CD14-positive monocyte (primary cell): ENCODE measurements around the gene ZAP70. TPM values are rescaled to one million over a fixed set of nuclear protein-coding genes. Genes with fewer than 3 reads are reported as not detected.

ENCODE experiments used
- DNase-seq, 3 donors: peaks; one replicate each; pipeline ENCODE4 v3.0.0-alpha.2; 2011 to 2022
- H2AFZ ChIP-seq: 2 replicates; pipeline ENCODE4 v1.6.0; 2012; ENCODE audit warnings: mild to moderate bottlenecking, low read depth, low read length, inconsistent platforms; ENCODE audit not compliant: insufficient read depth, poor library complexity, severe bottlenecking
- H3K27ac ChIP-seq, 2 donors: 1 replicate in 1 of 2; 2 replicates in 1 of 2; pipeline ENCODE4 v1.5.1; 2012 to 2013; ENCODE audit warnings: low read length in 2 of 2, control low read depth in 1 of 2, inconsistent platforms in 1 of 2, low read depth in 1 of 2, mild to moderate bottlenecking in 1 of 2
- H3K27me3 ChIP-seq, 2 donors: one replicate each; pipeline versions ENCODE4 v1.6.0 to v1.6.1; 2011 to 2013; ENCODE audit warnings: low read length in 2 of 2; ENCODE audit not compliant: control insufficient read depth in 2 of 2, insufficient read depth in 2 of 2
- H3K36me3 ChIP-seq, 2 donors: replicated peaks in 1 of 2; 1 replicate in 1 of 2; 2 replicates in 1 of 2; pipeline versions ENCODE4 v1.5.1 to v1.6.1; 2012 to 2013; ENCODE audit warnings: low read length in 2 of 2, control low read depth in 1 of 2, inconsistent platforms in 1 of 2, mild to moderate bottlenecking in 1 of 2; ENCODE audit not compliant: insufficient read depth in 2 of 2, control insufficient read depth in 1 of 2
- H3K4me1 ChIP-seq, 2 donors: 1 replicate in 1 of 2; 2 replicates in 1 of 2; pipeline versions ENCODE4 v1.5.1 to v1.6.1; 2012 to 2013; ENCODE audit warnings: low read length in 2 of 2, control low read depth in 1 of 2, inconsistent platforms in 1 of 2, mild to moderate bottlenecking in 1 of 2, moderate library complexity in 1 of 2; ENCODE audit not compliant: insufficient read depth in 2 of 2, control insufficient read depth in 1 of 2
- H3K4me2 ChIP-seq: replicated peaks from 2 replicates; pipeline ENCODE3; 2012; ENCODE audit warnings: low read length, moderate library complexity, mild to moderate bottlenecking; ENCODE audit not compliant: poor library complexity, severe bottlenecking; ENCODE audit errors: extremely low read depth
- H3K4me3 ChIP-seq, 3 experiments: fragments of 200-600 bp in 1 of 3; sonication (generic) in 1 of 3; replicated peaks in 1 of 3; 1 replicate in 2 of 3; 2 replicates in 1 of 3; pipeline ENCODE4 v1.5.1; 2011 to 2013; ENCODE audit warnings: low read length in 3 of 3, mild to moderate bottlenecking in 3 of 3, control low read depth in 2 of 3, low read depth in 2 of 3, inconsistent platforms in 1 of 3, moderate library complexity in 1 of 3
- H3K79me2 ChIP-seq: 2 replicates; pipeline ENCODE4 v1.6.0; 2012; ENCODE audit warnings: mild to moderate bottlenecking, control low read depth, inconsistent platforms, low read length, moderate library complexity; ENCODE audit not compliant: insufficient read depth
- H3K9ac ChIP-seq: 2 replicates; pipeline ENCODE4 v1.6.0; 2017; ENCODE audit warnings: low read length, mild to moderate bottlenecking; ENCODE audit not compliant: insufficient read depth, poor library complexity, severe bottlenecking
- H3K9me3 ChIP-seq, 2 donors: replicated peaks in 1 of 2; 1 replicate in 1 of 2; 2 replicates in 1 of 2; pipeline versions ENCODE4 v1.5.1 to v1.6.1; 2012 to 2013; ENCODE audit warnings: low read length in 2 of 2, control low read depth in 1 of 2; ENCODE audit not compliant: control insufficient read depth in 1 of 2, insufficient read depth in 1 of 2
- H4K20me1 ChIP-seq: 2 replicates; pipeline ENCODE4 v1.6.0; 2012; ENCODE audit warnings: mild to moderate bottlenecking, low read length, control low read depth, moderate library complexity; ENCODE audit not compliant: insufficient read depth
- H3K27ac Mint-ChIP-seq, 7 donors: one replicate each; pipeline ENCODE4 v1.8.0; 2020; ENCODE audit warnings: mild to moderate bottlenecking in 7 of 7, mixed read lengths in 7 of 7, moderate library complexity in 6 of 7, inconsistent platforms in 2 of 7
- H3K27me3 Mint-ChIP-seq, 3 donors: one replicate each; pipeline ENCODE4 v1.8.0; 2021 to 2022; ENCODE audit warnings: low read depth in 3 of 3, mild to moderate bottlenecking in 3 of 3, mixed read lengths in 3 of 3, moderate library complexity in 3 of 3, inconsistent platforms in 1 of 3
- H3K36me3 Mint-ChIP-seq, 2 donors: one replicate each; pipeline ENCODE4 v1.8.0; 2020; ENCODE audit warnings: mixed read lengths in 2 of 2, inconsistent platforms in 1 of 2, mild to moderate bottlenecking in 1 of 2
- H3K4me1 Mint-ChIP-seq: one replicate; pipeline ENCODE4 v1.8.0; 2020; ENCODE audit warnings: mild to moderate bottlenecking, mixed read lengths
- H3K4me3 Mint-ChIP-seq, 2 donors: one replicate each; pipeline ENCODE4 v1.8.0; 2020; ENCODE audit warnings: mild to moderate bottlenecking in 2 of 2, mixed read lengths in 2 of 2, moderate library complexity in 1 of 2
- H3K9me3 Mint-ChIP-seq, 7 donors: one replicate each; pipeline ENCODE4 v1.8.0; 2020 to 2022; ENCODE audit warnings: mixed read lengths in 7 of 7, mild to moderate bottlenecking in 6 of 7, moderate library complexity in 6 of 7, inconsistent platforms in 2 of 7
- WGBS: methylation state at CpG from one replicate; pipeline ENCODE4 v1.1.5; 2013; ENCODE audit warnings: missing lambda C conversion rate; ENCODE audit not compliant: insufficient coverage; 5-methylcytosine and 5-hydroxymethylcytosine counted together
- intact Hi-C, 2 donors: fragments of 100-400 bp; cut with micrococcal nuclease; formaldehyde crosslinking; loops; one replicate each; pipeline versions ENCODE4 v1.15.0 to v1.15.1; 2023
- polyA plus RNA-seq, 3 donors: library from polyadenylated mRNA; depleted of rRNA in 1 of 3; unstranded in 2 of 3; stranded (reverse) in 1 of 3; fragments of 300-500 nt in 2 of 3; fragments of >200 nt in 1 of 3; fragmentation: Illumina TruSeq in 2 of 3; gene quantifications; 1 replicate in 2 of 3; 2 replicates in 1 of 3; pipeline ENCODE4 v1.2.3, GENCODE V29; 2012 to 2021
- TF ChIP-seq, protein P1 (sequence below): fragments of 200-600 bp; IDR thresholded peaks from one replicate; pipeline ENCODE4 v1.8.0; 2022; ENCODE audit warnings: antibody characterized with exemption, mild to moderate bottlenecking

Gene ZAP70
- polyA plus RNA-seq, 3 donors: 0.30 to 0.69 (median 0.38) TPM

DNA sequence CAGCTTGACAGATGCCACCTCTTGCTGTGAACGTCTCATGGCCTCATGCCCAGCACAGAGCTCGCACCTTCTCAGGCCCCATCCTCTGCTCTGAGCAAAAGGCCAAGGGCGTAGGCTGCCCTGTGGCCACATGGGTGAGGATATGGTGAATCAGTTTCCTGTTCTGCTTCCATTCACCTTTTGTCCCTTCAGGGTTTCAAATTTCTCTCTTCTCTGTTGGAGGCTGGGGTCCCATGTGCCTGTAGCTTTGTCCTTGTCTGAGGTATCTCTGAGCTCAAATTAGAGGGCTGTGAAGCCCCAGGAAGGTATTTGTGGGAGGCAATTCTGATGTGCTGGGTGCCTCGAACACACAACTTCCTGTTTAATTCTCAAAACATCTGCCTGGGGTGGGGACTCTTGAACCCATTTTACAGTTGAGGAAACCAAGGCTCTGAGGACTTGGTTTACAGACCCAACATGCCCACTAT is 29.0 kb downstream of the ZAP70 start:
- H3K36me3 ChIP-seq: peaks cover 3 to 10% of the 10 kb centered on the region in 2 donors
- WGBS: 56% methylated on average over 2 of the region's 4 CpGs
- H4K20me1 ChIP-seq: no peaks in the 10 kb centered on the region
- DNase-seq: no peak
- no peak overlapping the region for H3K27ac ChIP-seq
- no peak overlapping the region for H3K4me3 ChIP-seq
- peaks cover 0 to 3% (median 0%) of the 10 kb centered on the region in 7 donors for H3K9me3 Mint-ChIP-seq
- TF ChIP-seq, protein P1, sequence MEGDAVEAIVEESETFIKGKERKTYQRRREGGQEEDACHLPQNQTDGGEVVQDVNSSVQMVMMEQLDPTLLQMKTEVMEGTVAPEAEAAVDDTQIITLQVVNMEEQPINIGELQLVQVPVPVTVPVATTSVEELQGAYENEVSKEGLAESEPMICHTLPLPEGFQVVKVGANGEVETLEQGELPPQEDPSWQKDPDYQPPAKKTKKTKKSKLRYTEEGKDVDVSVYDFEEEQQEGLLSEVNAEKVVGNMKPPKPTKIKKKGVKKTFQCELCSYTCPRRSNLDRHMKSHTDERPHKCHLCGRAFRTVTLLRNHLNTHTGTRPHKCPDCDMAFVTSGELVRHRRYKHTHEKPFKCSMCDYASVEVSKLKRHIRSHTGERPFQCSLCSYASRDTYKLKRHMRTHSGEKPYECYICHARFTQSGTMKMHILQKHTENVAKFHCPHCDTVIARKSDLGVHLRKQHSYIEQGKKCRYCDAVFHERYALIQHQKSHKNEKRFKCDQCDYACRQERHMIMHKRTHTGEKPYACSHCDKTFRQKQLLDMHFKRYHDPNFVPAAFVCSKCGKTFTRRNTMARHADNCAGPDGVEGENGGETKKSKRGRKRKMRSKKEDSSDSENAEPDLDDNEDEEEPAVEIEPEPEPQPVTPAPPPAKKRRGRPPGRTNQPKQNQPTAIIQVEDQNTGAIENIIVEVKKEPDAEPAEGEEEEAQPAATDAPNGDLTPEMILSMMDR: no peak
- no peak overlapping the region for H3K4me2 ChIP-seq
- no peaks in the 10 kb centered on the region for H3K79me2 ChIP-seq
- peak overlapping the region in 1 of 7 donors; percentile 16 for H3K27ac Mint-ChIP-seq
- H3K9ac ChIP-seq: no peak overlapping the region
- no peaks in the 10 kb centered on the region for H3K27me3 ChIP-seq
- intact Hi-C loops: loop anchor here in 1 of 2 donors (10.0 kb wide), 1 partner anchor 642 kb away; no protein-coding TSS in a partner anchor
- peaks cover 0 to 8% (median 7%) of the 10 kb centered on the region in 3 donors for H3K27me3 Mint-ChIP-seq
- no peak overlapping the region for H2AFZ ChIP-seq
- no peak overlapping the region for H3K4me3 Mint-ChIP-seq
- peaks cover 20% of the 10 kb centered on the region for H3K4me1 Mint-ChIP-seq
- H3K4me1 ChIP-seq: peaks cover 7% of the 10 kb centered on the region in 2 donors
- no peaks in the 10 kb centered on the region for H3K9me3 ChIP-seq
- peaks cover 24 to 27% of the 10 kb centered on the region in 2 donors for H3K36me3 Mint-ChIP-seq

DNA sequence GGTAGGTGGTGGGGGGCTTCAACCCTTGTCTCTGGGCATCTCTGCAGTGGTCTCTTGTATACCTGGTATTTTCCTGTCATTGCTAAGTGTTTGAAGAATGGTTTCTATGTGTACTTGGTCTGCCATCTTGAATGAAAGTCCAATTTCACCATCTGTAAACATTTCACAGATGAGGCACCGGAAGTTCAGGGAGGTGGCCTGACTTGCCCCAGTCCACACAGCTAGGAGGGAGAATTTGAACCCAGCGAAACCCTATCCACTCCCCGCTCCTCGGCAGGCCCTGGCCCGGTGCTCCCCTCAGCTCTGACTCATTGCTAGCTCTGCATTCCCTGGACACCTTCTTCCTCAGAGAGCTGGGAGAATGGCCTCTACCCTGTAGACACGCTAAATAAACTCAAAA is 30.5 kb downstream of the ZAP70 start:
- Histone ChIP-seq H3K27ac (no peak overlapping the region), H3K9me3 (peaks cover 0 to 4% of the 10 kb centered on the region in 2 donors), H3K4me1 (peaks cover 10 to 15% of the 10 kb centered on the region in 2 donors), H3K27me3 (no peaks in the 10 kb centered on the region), H3K4me2 (no peak overlapping the region), H3K9ac (no peak overlapping the region), H3K4me3 (no peak overlapping the region), H4K20me1 (no peaks in the 10 kb centered on the region), H3K79me2 (no peaks in the 10 kb centered on the region), H2AFZ (no peak overlapping the region), H3K36me3 (peaks cover 3 to 10% of the 10 kb centered on the region in 2 donors)
- intact Hi-C loops: loop anchor here in 1 of 2 donors (10.0 kb wide), 1 partner anchor 641 kb away; no protein-coding TSS in a partner anchor
- peak overlapping the region in 2 of 7 donors; percentile 43 to 63 for H3K27ac Mint-ChIP-seq
- TF ChIP-seq, protein P1: no peak
- WGBS: 100% methylated on average over 5 of the region's 6 CpGs
- no peak overlapping the region for H3K4me3 Mint-ChIP-seq
- peaks cover 0 to 5% (median 5%) of the 10 kb centered on the region in 3 donors for H3K27me3 Mint-ChIP-seq
- peaks cover 0 to 5% (median 3%) of the 10 kb centered on the region in 7 donors for H3K9me3 Mint-ChIP-seq
- no peak for DNase-seq
- peaks cover 30 to 35% of the 10 kb centered on the region in 2 donors for H3K36me3 Mint-ChIP-seq
- peaks cover 27% of the 10 kb centered on the region for H3K4me1 Mint-ChIP-seq
